H1 (cell line): ENCODE data around the gene ST6GALNAC2. TPM values are rescaled to one million over a fixed set of nuclear protein-coding genes. Genes with fewer than 3 reads are reported as not detected.
"Not testable (repeated sequence)": the region's sequence is repeated elsewhere in the genome, so short reads cannot be mapped to it uniquely, and the experiment has no call there.

ENCODE experiments used
- CTCF ChIA-PET: fragments of 300-600 bp; sonication (Branson Sonifier 250); formaldehyde crosslinking; loops from one replicate; lab custom pipeline; 2021; ENCODE audit not compliant: partially characterized antibody; lab: Charles Lee
- POLR2A ChIA-PET: fragments of 300-600 bp; sonication (Branson Sonifier 250); formaldehyde crosslinking; loops from one replicate; lab custom pipeline; 2021; ENCODE audit warnings: inconsistent platforms; ENCODE audit not compliant: partially characterized antibody; lab: Charles Lee
- DNase-seq, 2 experiments: peaks; one replicate each; pipeline versions ENCODE4 v3.0.0 to v3.0.0-alpha.2; 2010 to 2022; ENCODE audit warnings: low spot score in 2 of 2, low read depth in 1 of 2, mixed read lengths in 1 of 2
- FAIRE-seq: peaks from 2 replicates; lab custom pipeline; 2011; peaks lifted over from hg19 to GRCh38; lab: Jason Lieb, UNC
- H2AFZ ChIP-seq: 2 replicates; pipeline ENCODE4 v1.8.1; 2012; ENCODE audit warnings: low read length, inconsistent platforms
- H2AK5ac ChIP-seq: 2 replicates; pipeline ENCODE4 v1.6.1; 2013; ENCODE audit warnings: low read depth, low read length
- H2BK120ac ChIP-seq: replicated peaks from 2 replicates; pipeline ENCODE3; 2013; ENCODE audit warnings: low read depth, low read length, inconsistent platforms
- H2BK12ac ChIP-seq: 2 replicates; pipeline ENCODE4 v1.6.1; 2013; ENCODE audit warnings: low read depth, low read length
- H2BK15ac ChIP-seq: 2 replicates; pipeline ENCODE4 v1.6.1; 2013; ENCODE audit warnings: low read length
- H2BK20ac ChIP-seq: 2 replicates; pipeline ENCODE4 v1.6.1; 2013; ENCODE audit warnings: low read length
- H2BK5ac ChIP-seq: 2 replicates; pipeline ENCODE4 v1.6.1; 2013; ENCODE audit warnings: low read depth, low read length
- H3K14ac ChIP-seq: 2 replicates; pipeline ENCODE4 v1.6.1; 2013; ENCODE audit warnings: inconsistent platforms; ENCODE audit not compliant: insufficient read length
- H3K18ac ChIP-seq: 2 replicates; pipeline ENCODE4 v1.6.1; 2013; ENCODE audit warnings: low read length; ENCODE audit errors: extremely low read depth
- H3K23ac ChIP-seq: 2 replicates; pipeline ENCODE4 v1.6.1; 2013; ENCODE audit warnings: inconsistent platforms; ENCODE audit not compliant: insufficient read length
- H3K23me2 ChIP-seq: 2 replicates; pipeline ENCODE4 v1.6.1; 2013; ENCODE audit warnings: low read depth, low read length
- H3K27ac ChIP-seq: 2 replicates; pipeline ENCODE4 v1.6.1; 2011; ENCODE audit warnings: low read depth, low read length, inconsistent platforms
- H3K27me3 ChIP-seq, 4 experiments: replicated peaks in 1 of 4; 1 replicate in 1 of 4; 2 replicates in 3 of 4; pipeline versions ENCODE4 v1.6.1 to v1.8.1; 2011 to 2013; ENCODE audit warnings: low read length in 3 of 4, mild to moderate bottlenecking in 3 of 4, inconsistent platforms in 2 of 4, mixed read lengths in 2 of 4, moderate library complexity in 1 of 4; ENCODE audit not compliant: control insufficient read depth in 3 of 4, insufficient read depth in 3 of 4; ENCODE audit errors: extremely low read depth in 1 of 4
- H3K36me3 ChIP-seq, 4 experiments: 2 replicates each; pipeline versions ENCODE4 v1.6.1 to v1.8.1; 2011 to 2013; ENCODE audit warnings: mild to moderate bottlenecking in 4 of 4, low read length in 3 of 4, moderate library complexity in 2 of 4, control low read depth in 1 of 4, inconsistent platforms in 1 of 4; ENCODE audit not compliant: insufficient read depth in 4 of 4, control insufficient read depth in 2 of 4
- H3K4ac ChIP-seq: replicated peaks from 2 replicates; pipeline ENCODE3; 2013; ENCODE audit warnings: low read length, low read depth, mixed read lengths, inconsistent platforms; ENCODE audit not compliant: insufficient read length
- H3K4me1 ChIP-seq, 4 experiments: replicated peaks in 1 of 4; 1 replicate in 1 of 4; 2 replicates in 3 of 4; pipeline versions ENCODE4 v1.6.1 to v1.8.1; 2011 to 2013; ENCODE audit warnings: low read length in 3 of 4, inconsistent platforms in 2 of 4, mixed read lengths in 1 of 4; ENCODE audit not compliant: insufficient read depth in 4 of 4, control insufficient read depth in 3 of 4
- H3K4me2 ChIP-seq, 2 experiments: 2 replicates each; pipeline versions ENCODE4 v1.6.1 to v1.8.1; 2011 to 2013; ENCODE audit warnings: low read depth in 2 of 2, low read length in 2 of 2, control low read depth in 1 of 2, inconsistent platforms in 1 of 2, mild to moderate bottlenecking in 1 of 2; ENCODE audit not compliant: insufficient read depth in 1 of 2
- H3K4me3 ChIP-seq, 4 experiments: fragments of 200-600, 300-600 bp in 1 of 4; sonication (generic), shearing (Covaris generic), sonication (Bioruptor Twin) in 1 of 4; 2 replicates each; pipeline versions ENCODE4 v1.5.1 to v1.8.1; 2011 to 2016; ENCODE audit warnings: low read length in 4 of 4, low read depth in 3 of 4, control low read depth in 2 of 4, inconsistent platforms in 2 of 4, mild to moderate bottlenecking in 2 of 4, mixed read lengths in 1 of 4, moderate library complexity in 1 of 4; ENCODE audit not compliant: insufficient read depth in 2 of 4; ENCODE audit errors: extremely low read depth in 1 of 4
- H3K56ac ChIP-seq: replicated peaks from 2 replicates; pipeline ENCODE3; 2013; ENCODE audit warnings: low read depth, mild to moderate bottlenecking, mixed read lengths, low read length, inconsistent platforms; ENCODE audit not compliant: insufficient read length
- H3K79me1 ChIP-seq: 2 replicates; pipeline ENCODE4 v1.6.1; 2013; ENCODE audit warnings: low read depth, low read length, control low read depth
- H3K79me2 ChIP-seq, 2 experiments: 2 replicates each; pipeline versions ENCODE4 v1.6.1 to v1.8.1; 2012 to 2013; ENCODE audit warnings: low read length in 2 of 2, mild to moderate bottlenecking in 2 of 2, inconsistent platforms in 1 of 2; ENCODE audit not compliant: insufficient read depth in 2 of 2, control insufficient read depth in 1 of 2
- H3K9ac ChIP-seq, 4 experiments: replicated peaks in 1 of 4; 1 replicate in 1 of 4; 2 replicates in 3 of 4; pipeline versions ENCODE4 v1.6.1 to v1.8.1; 2011 to 2013; ENCODE audit warnings: low read depth in 3 of 4, low read length in 3 of 4, control low read depth in 2 of 4, mild to moderate bottlenecking in 2 of 4, moderate library complexity in 2 of 4, inconsistent platforms in 1 of 4; ENCODE audit errors: extremely low read depth in 1 of 4
- H3K9me3 ChIP-seq, 2 experiments: 2 replicates each; pipeline versions ENCODE4 v1.6.1 to v1.8.1; 2012 to 2013; ENCODE audit warnings: mild to moderate bottlenecking in 2 of 2, moderate library complexity in 2 of 2, control low read depth in 1 of 2, inconsistent platforms in 1 of 2, low read depth in 1 of 2, low read length in 1 of 2, mixed read lengths in 1 of 2; ENCODE audit not compliant: insufficient read depth in 2 of 2
- H4K20me1 ChIP-seq, 2 experiments: replicated peaks in 1 of 2; 2 replicates each; pipeline versions ENCODE3 to v1.8.1; 2011 to 2013; ENCODE audit warnings: inconsistent platforms in 2 of 2, low read length in 2 of 2, mild to moderate bottlenecking in 1 of 2; ENCODE audit not compliant: insufficient read depth in 2 of 2, control insufficient read depth in 1 of 2
- H4K5ac ChIP-seq: 2 replicates; pipeline ENCODE4 v1.6.1; 2013; ENCODE audit warnings: low read length, low read depth, mixed read lengths, inconsistent platforms; ENCODE audit not compliant: insufficient read length
- H4K8ac ChIP-seq: 2 replicates; pipeline ENCODE4 v1.8.0; 2013; ENCODE audit warnings: mild to moderate bottlenecking, moderate library complexity, low read length, inconsistent platforms; ENCODE audit not compliant: insufficient read depth; ENCODE audit errors: extremely low read depth
- H4K91ac ChIP-seq: replicated peaks from 2 replicates; pipeline ENCODE3; 2013; ENCODE audit warnings: low read length, mixed read lengths, inconsistent platforms; ENCODE audit not compliant: insufficient read length
- WGBS, 2 experiments: shearing (Covaris generic) in 1 of 2; methylation state at CpG; one replicate each; pipeline versions ENCODE4 v1.1.6 to v1.1.7; 2013 to 2015; ENCODE audit warnings: low lambda C conversion rate in 2 of 2, mixed read lengths in 2 of 2, inconsistent platforms in 1 of 2, low coverage in 1 of 2, missing lambda C conversion rate in 1 of 2; ENCODE audit not compliant: insufficient replicate concordance in 2 of 2, insufficient coverage in 1 of 2, insufficient read length in 1 of 2; ENCODE audit errors: extremely low coverage in 1 of 2, missing lambda C conversion rate in 1 of 2; 5-methylcytosine and 5-hydroxymethylcytosine counted together
- polyA plus RNA-seq, 7 experiments: library from polyadenylated mRNA; depleted of rRNA in 3 of 7; stranded (reverse) in 5 of 7; unstranded in 2 of 7; fragments of >200 nt in 5 of 7; fragments of 200-250 nt in 2 of 7; gene quantifications; 1 replicate in 5 of 7; 2 replicates in 1 of 7; 4 replicates in 1 of 7; pipeline versions ENCODE4 v1.2.1 to v1.2.3, GENCODE V29; 2011 to 2013; ENCODE audit warnings: missing spikeins in 2 of 7, mixed read lengths in 2 of 7
- total RNA-seq: library from RNA; stranded (reverse); fragmentation: NEBNext Ultra II Directional; extraction: Animal tissue kit (Norgen Biotek cat#: 25700); gene quantifications from 2 replicates; pipeline ENCODE4 v1.2.1, GENCODE V29; 2021

ST6GALNAC2 gene
- total and polyA plus RNA-seq, 2 of the 8 experiments (the other 6 are each of a cell fraction or from before 2014, with no cell fraction given), result 0.09 TPM; not detected in 1

DNA sequence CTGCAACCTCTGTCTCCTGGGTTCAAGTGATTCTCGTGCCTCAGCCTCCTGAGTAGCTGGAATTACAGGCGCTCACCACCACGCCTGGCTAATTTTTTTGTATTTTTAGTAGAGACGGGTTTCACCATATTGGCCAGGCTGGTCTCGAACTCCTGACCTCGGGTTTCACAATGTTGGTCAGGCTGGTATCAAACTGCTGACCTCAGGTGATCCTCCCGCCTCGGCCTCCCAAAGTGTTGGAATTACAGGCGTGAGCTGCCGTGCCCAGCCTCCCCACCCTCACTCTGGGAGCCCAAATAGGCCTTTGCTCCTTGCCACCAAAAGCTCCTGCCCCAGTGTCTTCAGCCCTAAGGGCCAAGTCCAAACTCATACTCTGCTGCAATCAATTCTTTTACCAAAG lies 64.0 kb downstream of the ST6GALNAC2 start:
- not testable (repeated sequence) for H3K79me1 ChIP-seq, H3K9me3 ChIP-seq, H3K18ac ChIP-seq, H2BK15ac ChIP-seq, H3K9ac ChIP-seq, H3K14ac ChIP-seq, H2BK120ac ChIP-seq, H3K27me3 ChIP-seq, H2AK5ac ChIP-seq, H3K4ac ChIP-seq, H4K91ac ChIP-seq, FAIRE-seq, H4K5ac ChIP-seq, DNase-seq, H3K23ac ChIP-seq, H4K20me1 ChIP-seq, H2BK20ac ChIP-seq, H3K36me3 ChIP-seq, H3K79me2 ChIP-seq, H2BK5ac ChIP-seq, H2AFZ ChIP-seq, H2BK12ac ChIP-seq, H3K56ac ChIP-seq, H3K4me3 ChIP-seq, H4K8ac ChIP-seq, H3K27ac ChIP-seq, H3K4me2 ChIP-seq, H3K23me2 ChIP-seq
- WGBS, 2 experiments, result 91% methylated on average over 10 of the region's 10 CpGs; no CpG with 5 or more reads in 1 of the 2 experiments
- POLR2A ChIA-PET, result interaction anchor here (6.3 kb wide), 1 partner anchor 37 kb away, joined by 42 read pairs; no protein-coding TSS in a partner anchor
- H3K4me1 ChIP-seq, result peaks cover 0 to 12% (median 3%) of the 10 kb centered on the region in 4 experiments; a peak in 4 of 7 replicates
- CTCF ChIA-PET, result interaction anchor here (0.6 to 10.8 kb wide), 15 partner anchors 9 to 192 kb away, joined by 3 to 260 read pairs (median 4); partner anchors contain the start of genes CYGB, PRCD and RHBDF2
